H1 (cell line): ENCODE data around the gene C3orf22. TPM values are rescaled to one million over a fixed set of nuclear protein-coding genes. Genes with fewer than 3 reads are reported as not detected.

Source experiments
- CTCF ChIA-PET: fragments of 300-600 bp; sonication (Branson Sonifier 250); formaldehyde crosslinking; loops from one replicate; lab custom pipeline; 2021; ENCODE audit not compliant: partially characterized antibody; lab: Charles Lee
- POLR2A ChIA-PET: fragments of 300-600 bp; sonication (Branson Sonifier 250); formaldehyde crosslinking; loops from one replicate; lab custom pipeline; 2021; ENCODE audit warnings: inconsistent platforms; ENCODE audit not compliant: partially characterized antibody; lab: Charles Lee
- DNase-seq, 2 experiments: peaks; one replicate each; pipeline versions ENCODE4 v3.0.0 to v3.0.0-alpha.2; 2010 to 2022; ENCODE audit warnings: low spot score in 2 of 2, low read depth in 1 of 2, mixed read lengths in 1 of 2
- FAIRE-seq: peaks from 2 replicates; lab custom pipeline; 2011; peaks lifted over from hg19 to GRCh38; lab: Jason Lieb, UNC
- H2AFZ ChIP-seq: 2 replicates; pipeline ENCODE4 v1.8.1; 2012; ENCODE audit warnings: low read length, inconsistent platforms
- H2AK5ac ChIP-seq: 2 replicates; pipeline ENCODE4 v1.6.1; 2013; ENCODE audit warnings: low read depth, low read length
- H2BK120ac ChIP-seq: replicated peaks from 2 replicates; pipeline ENCODE3; 2013; ENCODE audit warnings: low read depth, low read length, inconsistent platforms
- H2BK12ac ChIP-seq: 2 replicates; pipeline ENCODE4 v1.6.1; 2013; ENCODE audit warnings: low read depth, low read length
- H2BK15ac ChIP-seq: 2 replicates; pipeline ENCODE4 v1.6.1; 2013; ENCODE audit warnings: low read length
- H2BK20ac ChIP-seq: 2 replicates; pipeline ENCODE4 v1.6.1; 2013; ENCODE audit warnings: low read length
- H2BK5ac ChIP-seq: 2 replicates; pipeline ENCODE4 v1.6.1; 2013; ENCODE audit warnings: low read depth, low read length
- H3K14ac ChIP-seq: 2 replicates; pipeline ENCODE4 v1.6.1; 2013; ENCODE audit warnings: inconsistent platforms; ENCODE audit not compliant: insufficient read length
- H3K18ac ChIP-seq: 2 replicates; pipeline ENCODE4 v1.6.1; 2013; ENCODE audit warnings: low read length; ENCODE audit errors: extremely low read depth
- H3K23ac ChIP-seq: 2 replicates; pipeline ENCODE4 v1.6.1; 2013; ENCODE audit warnings: inconsistent platforms; ENCODE audit not compliant: insufficient read length
- H3K23me2 ChIP-seq: 2 replicates; pipeline ENCODE4 v1.6.1; 2013; ENCODE audit warnings: low read depth, low read length
- H3K27ac ChIP-seq: 2 replicates; pipeline ENCODE4 v1.6.1; 2011; ENCODE audit warnings: low read depth, low read length, inconsistent platforms
- H3K27me3 ChIP-seq, 4 experiments: replicated peaks in 1 of 4; 1 replicate in 1 of 4; 2 replicates in 3 of 4; pipeline versions ENCODE4 v1.6.1 to v1.8.1; 2011 to 2013; ENCODE audit warnings: low read length in 3 of 4, mild to moderate bottlenecking in 3 of 4, inconsistent platforms in 2 of 4, mixed read lengths in 2 of 4, moderate library complexity in 1 of 4; ENCODE audit not compliant: control insufficient read depth in 3 of 4, insufficient read depth in 3 of 4; ENCODE audit errors: extremely low read depth in 1 of 4
- H3K36me3 ChIP-seq, 4 experiments: 2 replicates each; pipeline versions ENCODE4 v1.6.1 to v1.8.1; 2011 to 2013; ENCODE audit warnings: mild to moderate bottlenecking in 4 of 4, low read length in 3 of 4, moderate library complexity in 2 of 4, control low read depth in 1 of 4, inconsistent platforms in 1 of 4; ENCODE audit not compliant: insufficient read depth in 4 of 4, control insufficient read depth in 2 of 4
- H3K4ac ChIP-seq: replicated peaks from 2 replicates; pipeline ENCODE3; 2013; ENCODE audit warnings: low read length, low read depth, mixed read lengths, inconsistent platforms; ENCODE audit not compliant: insufficient read length
- H3K4me1 ChIP-seq, 4 experiments: replicated peaks in 1 of 4; 1 replicate in 1 of 4; 2 replicates in 3 of 4; pipeline versions ENCODE4 v1.6.1 to v1.8.1; 2011 to 2013; ENCODE audit warnings: low read length in 3 of 4, inconsistent platforms in 2 of 4, mixed read lengths in 1 of 4; ENCODE audit not compliant: insufficient read depth in 4 of 4, control insufficient read depth in 3 of 4
- H3K4me2 ChIP-seq, 2 experiments: 2 replicates each; pipeline versions ENCODE4 v1.6.1 to v1.8.1; 2011 to 2013; ENCODE audit warnings: low read depth in 2 of 2, low read length in 2 of 2, control low read depth in 1 of 2, inconsistent platforms in 1 of 2, mild to moderate bottlenecking in 1 of 2; ENCODE audit not compliant: insufficient read depth in 1 of 2
- H3K4me3 ChIP-seq, 4 experiments: fragments of 200-600, 300-600 bp in 1 of 4; sonication (generic), shearing (Covaris generic), sonication (Bioruptor Twin) in 1 of 4; 2 replicates each; pipeline versions ENCODE4 v1.5.1 to v1.8.1; 2011 to 2016; ENCODE audit warnings: low read length in 4 of 4, low read depth in 3 of 4, control low read depth in 2 of 4, inconsistent platforms in 2 of 4, mild to moderate bottlenecking in 2 of 4, mixed read lengths in 1 of 4, moderate library complexity in 1 of 4; ENCODE audit not compliant: insufficient read depth in 2 of 4; ENCODE audit errors: extremely low read depth in 1 of 4
- H3K56ac ChIP-seq: replicated peaks from 2 replicates; pipeline ENCODE3; 2013; ENCODE audit warnings: low read depth, mild to moderate bottlenecking, mixed read lengths, low read length, inconsistent platforms; ENCODE audit not compliant: insufficient read length
- H3K79me1 ChIP-seq: 2 replicates; pipeline ENCODE4 v1.6.1; 2013; ENCODE audit warnings: low read depth, low read length, control low read depth
- H3K79me2 ChIP-seq, 2 experiments: 2 replicates each; pipeline versions ENCODE4 v1.6.1 to v1.8.1; 2012 to 2013; ENCODE audit warnings: low read length in 2 of 2, mild to moderate bottlenecking in 2 of 2, inconsistent platforms in 1 of 2; ENCODE audit not compliant: insufficient read depth in 2 of 2, control insufficient read depth in 1 of 2
- H3K9ac ChIP-seq, 4 experiments: replicated peaks in 1 of 4; 1 replicate in 1 of 4; 2 replicates in 3 of 4; pipeline versions ENCODE4 v1.6.1 to v1.8.1; 2011 to 2013; ENCODE audit warnings: low read depth in 3 of 4, low read length in 3 of 4, control low read depth in 2 of 4, mild to moderate bottlenecking in 2 of 4, moderate library complexity in 2 of 4, inconsistent platforms in 1 of 4; ENCODE audit errors: extremely low read depth in 1 of 4
- H3K9me3 ChIP-seq, 2 experiments: 2 replicates each; pipeline versions ENCODE4 v1.6.1 to v1.8.1; 2012 to 2013; ENCODE audit warnings: mild to moderate bottlenecking in 2 of 2, moderate library complexity in 2 of 2, control low read depth in 1 of 2, inconsistent platforms in 1 of 2, low read depth in 1 of 2, low read length in 1 of 2, mixed read lengths in 1 of 2; ENCODE audit not compliant: insufficient read depth in 2 of 2
- H4K20me1 ChIP-seq, 2 experiments: replicated peaks in 1 of 2; 2 replicates each; pipeline versions ENCODE3 to v1.8.1; 2011 to 2013; ENCODE audit warnings: inconsistent platforms in 2 of 2, low read length in 2 of 2, mild to moderate bottlenecking in 1 of 2; ENCODE audit not compliant: insufficient read depth in 2 of 2, control insufficient read depth in 1 of 2
- H4K5ac ChIP-seq: 2 replicates; pipeline ENCODE4 v1.6.1; 2013; ENCODE audit warnings: low read length, low read depth, mixed read lengths, inconsistent platforms; ENCODE audit not compliant: insufficient read length
- H4K8ac ChIP-seq: 2 replicates; pipeline ENCODE4 v1.8.0; 2013; ENCODE audit warnings: mild to moderate bottlenecking, moderate library complexity, low read length, inconsistent platforms; ENCODE audit not compliant: insufficient read depth; ENCODE audit errors: extremely low read depth
- H4K91ac ChIP-seq: replicated peaks from 2 replicates; pipeline ENCODE3; 2013; ENCODE audit warnings: low read length, mixed read lengths, inconsistent platforms; ENCODE audit not compliant: insufficient read length
- CBX8 ChIP-seq: fragments of 300-800, 300-1000 bp; sonication (generic); IDR thresholded peaks from 2 replicates; pipeline ENCODE4 v1.7.1; 2016; ENCODE audit warnings: low read depth, low read length, borderline replicate concordance
- CEBPB ChIP-seq: IDR thresholded peaks from 2 replicates; pipeline ENCODE4 v1.6.1; 2012; ENCODE audit warnings: low read depth, low read length
- HDAC6 ChIP-seq: IDR thresholded peaks from one replicate; pipeline ENCODE4 v1.7.1; 2012; ENCODE audit warnings: low read depth, mild to moderate bottlenecking, inconsistent platforms, low read length, moderate library complexity
- RAD21 ChIP-seq, 2 experiments: IDR thresholded peaks in 1 of 2; conservative IDR thresholded peaks in 1 of 2; 2 replicates each; pipeline ENCODE4 v1.6.1; 2011; ENCODE audit warnings: low read depth in 2 of 2, low read length in 2 of 2, improper control_type of control experiment in 1 of 2, inconsistent platforms in 1 of 2, mild to moderate bottlenecking in 1 of 2, moderate library complexity in 1 of 2
- RBBP5 ChIP-seq: IDR thresholded peaks from 2 replicates; pipeline ENCODE4 v1.7.1; 2012; ENCODE audit warnings: low read depth, mild to moderate bottlenecking, inconsistent platforms, low read length, moderate library complexity, borderline replicate concordance
- SAP30 ChIP-seq: fragments of 300-600 bp; sonication (generic); IDR thresholded peaks from 2 replicates; pipeline ENCODE4 v1.7.1; 2012; ENCODE audit warnings: low read length, moderate library complexity, mild to moderate bottlenecking, inconsistent platforms; ENCODE audit not compliant: insufficient read depth, insufficient replicate concordance
- SRF ChIP-seq: IDR thresholded peaks from 2 replicates; pipeline ENCODE4 v1.6.1; 2011; ENCODE audit warnings: mild to moderate bottlenecking, low read depth, low read length, moderate library complexity
- whole genome bisulfite sequencing, 2 experiments: shearing (Covaris generic) in 1 of 2; methylation state at CpG; one replicate each; pipeline versions ENCODE4 v1.1.6 to v1.1.7; 2013 to 2015; ENCODE audit warnings: low lambda C conversion rate in 2 of 2, mixed read lengths in 2 of 2, inconsistent platforms in 1 of 2, low coverage in 1 of 2, missing lambda C conversion rate in 1 of 2; ENCODE audit not compliant: insufficient replicate concordance in 2 of 2, insufficient coverage in 1 of 2, insufficient read length in 1 of 2; ENCODE audit errors: extremely low coverage in 1 of 2, missing lambda C conversion rate in 1 of 2; 5-methylcytosine and 5-hydroxymethylcytosine counted together
- polyA plus RNA-seq, 7 experiments: library from polyadenylated mRNA; depleted of rRNA in 3 of 7; stranded (reverse) in 5 of 7; unstranded in 2 of 7; fragments of >200 nt in 5 of 7; fragments of 200-250 nt in 2 of 7; gene quantifications; 1 replicate in 5 of 7; 2 replicates in 1 of 7; 4 replicates in 1 of 7; pipeline versions ENCODE4 v1.2.1 to v1.2.3, GENCODE V29; 2011 to 2013; ENCODE audit warnings: missing spikeins in 2 of 7, mixed read lengths in 2 of 7
- total RNA-seq: library from RNA; stranded (reverse); fragmentation: NEBNext Ultra II Directional; extraction: Animal tissue kit (Norgen Biotek cat#: 25700); gene quantifications from 2 replicates; pipeline ENCODE4 v1.2.1, GENCODE V29; 2021
- TF ChIP-seq, protein P1 (sequence below): IDR thresholded peaks from 2 replicates; pipeline ENCODE4 v1.6.1; 2011; ENCODE audit warnings: low read length, improper control_type of control experiment
- TF ChIP-seq, protein P2 (sequence below): IDR thresholded peaks from 2 replicates; pipeline ENCODE4 v1.6.1; 2012; ENCODE audit warnings: inconsistent platforms

C3orf22 gene
- total and polyA plus RNA-seq, 2 of the 8 experiments (the other 6 are each of a cell fraction or from before 2014, with no cell fraction given), result not detected

DNA sequence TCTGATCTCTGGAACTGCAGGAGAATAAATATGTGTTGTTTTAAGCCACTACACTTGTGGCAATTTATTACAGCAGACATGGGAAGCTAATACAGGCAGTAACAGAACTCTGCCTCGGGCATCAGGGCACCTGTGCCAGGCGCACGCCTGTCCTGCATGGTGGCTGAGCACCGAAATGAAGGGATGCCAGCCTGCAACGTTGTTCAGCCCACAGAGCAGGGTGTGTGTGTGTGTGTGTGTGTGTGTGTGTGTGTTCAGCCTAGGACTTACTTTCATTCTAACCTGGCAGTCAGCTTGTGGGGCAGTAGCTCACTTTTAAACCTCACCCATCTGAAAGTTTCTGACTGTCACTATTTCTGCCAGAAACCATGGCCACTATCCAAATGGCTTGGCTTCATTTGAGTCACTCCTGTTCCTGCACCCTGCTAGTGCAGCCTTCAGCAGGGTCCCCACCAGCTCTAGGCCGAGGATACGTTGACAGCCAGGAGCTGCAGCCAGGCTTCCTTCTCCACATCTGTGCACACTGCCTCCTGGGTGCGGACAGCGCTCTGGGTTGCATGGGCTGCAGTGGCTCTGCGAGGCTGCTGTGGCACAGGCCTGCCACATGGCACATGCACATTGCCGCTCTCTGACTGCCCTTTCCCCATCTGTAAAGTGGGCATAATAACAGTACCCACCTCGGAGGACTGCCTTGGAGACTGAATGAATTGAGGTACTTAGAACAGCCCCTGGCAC lies 45.6 kb downstream of the C3orf22 start:
- Histone ChIP-seq H2BK15ac (no peak overlapping the region), H3K4me3 (no peak overlapping the region), H3K79me1 (no peaks in the 10 kb centered on the region), H2BK120ac (no peak overlapping the region), H4K20me1 (no peaks in the 10 kb centered on the region), H3K4ac (no peak overlapping the region), H3K18ac (no peak overlapping the region), H3K27me3 (no peaks in the 10 kb centered on the region), H2BK20ac (no peak overlapping the region), H3K27ac (no peak overlapping the region), H2BK12ac (no peak overlapping the region), H2AK5ac (no peak overlapping the region), H4K8ac (no peak overlapping the region), H2AFZ (no peak overlapping the region), H3K79me2 (no peaks in the 10 kb centered on the region), H3K9ac (no peak overlapping the region), H3K4me1 (no peaks in the 10 kb centered on the region; a peak in 1 of 7 replicates), H3K36me3 (no peaks in the 10 kb centered on the region), H3K56ac (no peak overlapping the region), H4K91ac (peak overlapping the region; percentile 42), H3K9me3 (no peaks in the 10 kb centered on the region), H4K5ac (no peak overlapping the region), H3K4me2 (no peak overlapping the region), H3K23me2 (no peaks in the 10 kb centered on the region; the same call in 1 of the 2 replicates), H3K14ac (no peak overlapping the region), H3K23ac (no peak overlapping the region), H2BK5ac (no peak overlapping the region)
- 88% methylated on average over 12 of the region's 12 CpGs; no CpG with 5 or more reads in 1 of the 2 experiments for WGBS, 2 experiments
- DNase-seq (no peak), FAIRE-seq (no peak)
- ChIA-PET CTCF (interaction anchor here (0.9 to 5.3 kb wide), 5 partner anchors 9 to 147 kb away, joined by 3 to 30 read pairs (median 8); partner anchors contain the start of gene CHST13), POLR2A (interaction anchor here (0.7 kb wide), 1 partner anchor 1089 kb away, joined by 3 read pairs; no protein-coding TSS in a partner anchor)
- TF ChIP-seq RBBP5 (no peak), SAP30 (no peak), CEBPB (no peak), RAD21 (IDR thresholded peaks at IDR 0.05 in 1 of 2, conservative IDR thresholded peaks at IDR 0.05 in 1 of 2; ENCODE audit: low read depth in 2 of 2, low read length in 2 of 2) (no peak), SRF (no peak), CBX8 (no peak), HDAC6 (no peak)
- TF ChIP-seq, protein P1, sequence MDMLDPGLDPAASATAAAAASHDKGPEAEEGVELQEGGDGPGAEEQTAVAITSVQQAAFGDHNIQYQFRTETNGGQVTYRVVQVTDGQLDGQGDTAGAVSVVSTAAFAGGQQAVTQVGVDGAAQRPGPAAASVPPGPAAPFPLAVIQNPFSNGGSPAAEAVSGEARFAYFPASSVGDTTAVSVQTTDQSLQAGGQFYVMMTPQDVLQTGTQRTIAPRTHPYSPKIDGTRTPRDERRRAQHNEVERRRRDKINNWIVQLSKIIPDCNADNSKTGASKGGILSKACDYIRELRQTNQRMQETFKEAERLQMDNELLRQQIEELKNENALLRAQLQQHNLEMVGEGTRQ, result no peak
- TF ChIP-seq, protein P2, sequence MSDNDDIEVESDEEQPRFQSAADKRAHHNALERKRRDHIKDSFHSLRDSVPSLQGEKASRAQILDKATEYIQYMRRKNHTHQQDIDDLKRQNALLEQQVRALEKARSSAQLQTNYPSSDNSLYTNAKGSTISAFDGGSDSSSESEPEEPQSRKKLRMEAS, result no peak
